Measurements from ENCODE around the gene GAPDH. TPM values are rescaled to one million over a fixed set of nuclear protein-coding genes. Genes with fewer than 3 reads are reported as not detected.

GAPDH gene
- total RNA-seq, 2 experiments from 2014 or later = 6,175 to 6,471 TPM

DNA sequence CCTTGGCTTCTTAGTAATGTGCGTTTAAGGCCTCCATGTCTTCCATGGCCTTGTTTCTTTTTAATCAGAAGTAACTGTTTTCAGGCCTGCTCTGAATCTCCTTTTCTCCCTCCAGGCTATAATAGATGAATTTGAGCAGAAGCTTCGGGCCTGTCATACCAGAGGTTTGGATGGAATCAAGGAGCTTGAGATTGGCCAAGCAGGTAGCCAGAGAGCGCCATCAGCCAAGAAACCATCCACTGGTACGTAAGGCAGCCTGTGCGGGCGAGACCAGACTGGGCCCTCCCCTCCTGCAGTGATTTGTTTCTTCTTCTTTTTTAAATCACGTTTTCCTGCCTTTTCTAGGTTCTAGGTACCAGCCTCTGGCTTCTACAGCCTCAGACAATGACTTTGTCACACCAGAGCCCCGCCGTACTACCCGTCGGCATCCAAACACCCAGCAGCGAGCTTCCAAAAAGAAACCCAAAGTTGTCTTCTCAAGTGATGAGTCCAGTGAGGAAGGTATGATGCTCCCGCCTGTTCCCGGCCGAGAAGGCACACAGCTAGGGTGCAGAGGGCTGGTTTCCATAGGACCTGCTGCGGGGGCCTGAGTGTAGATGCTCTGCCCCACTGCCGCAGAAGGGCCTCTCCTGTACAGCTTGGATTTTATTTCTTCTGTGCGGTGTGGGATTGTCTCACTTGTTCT lies 3.6 kb upstream of the GAPDH start:
- ATAC-seq (no peak), DNase-seq (no peak)
- POLR2A ChIA-PET = interaction anchor here (1.1 kb wide), 2 partner anchors 37 to 60 kb away, joined by 3 to 4 read pairs; partner anchors contain the start of genes MRPL51 and VAMP1
- peaks cover 87% of the 10 kb centered on the region for H3K36me3 Mint-ChIP-seq (ENCODE audit: low read depth)
- no peaks in the 10 kb centered on the region for H3K9me3 Mint-ChIP-seq (ENCODE audit: insufficient read depth)
- peaks cover 31% of the 10 kb centered on the region for H3K4me1 Mint-ChIP-seq (ENCODE audit: low read depth)
- no peak overlapping the region for H3K4me3 Mint-ChIP-seq
- H3K27ac Mint-ChIP-seq = peak overlapping the region; percentile 58
- CTCF ChIA-PET = interaction anchor here (1.0 to 2.1 kb wide), 2 partner anchors 27 to 36 kb away, joined by 3 to 8 read pairs; no protein-coding TSS in a partner anchor
- H3K27me3 Mint-ChIP-seq (ENCODE audit: low read depth) = no peaks in the 10 kb centered on the region

DNA sequence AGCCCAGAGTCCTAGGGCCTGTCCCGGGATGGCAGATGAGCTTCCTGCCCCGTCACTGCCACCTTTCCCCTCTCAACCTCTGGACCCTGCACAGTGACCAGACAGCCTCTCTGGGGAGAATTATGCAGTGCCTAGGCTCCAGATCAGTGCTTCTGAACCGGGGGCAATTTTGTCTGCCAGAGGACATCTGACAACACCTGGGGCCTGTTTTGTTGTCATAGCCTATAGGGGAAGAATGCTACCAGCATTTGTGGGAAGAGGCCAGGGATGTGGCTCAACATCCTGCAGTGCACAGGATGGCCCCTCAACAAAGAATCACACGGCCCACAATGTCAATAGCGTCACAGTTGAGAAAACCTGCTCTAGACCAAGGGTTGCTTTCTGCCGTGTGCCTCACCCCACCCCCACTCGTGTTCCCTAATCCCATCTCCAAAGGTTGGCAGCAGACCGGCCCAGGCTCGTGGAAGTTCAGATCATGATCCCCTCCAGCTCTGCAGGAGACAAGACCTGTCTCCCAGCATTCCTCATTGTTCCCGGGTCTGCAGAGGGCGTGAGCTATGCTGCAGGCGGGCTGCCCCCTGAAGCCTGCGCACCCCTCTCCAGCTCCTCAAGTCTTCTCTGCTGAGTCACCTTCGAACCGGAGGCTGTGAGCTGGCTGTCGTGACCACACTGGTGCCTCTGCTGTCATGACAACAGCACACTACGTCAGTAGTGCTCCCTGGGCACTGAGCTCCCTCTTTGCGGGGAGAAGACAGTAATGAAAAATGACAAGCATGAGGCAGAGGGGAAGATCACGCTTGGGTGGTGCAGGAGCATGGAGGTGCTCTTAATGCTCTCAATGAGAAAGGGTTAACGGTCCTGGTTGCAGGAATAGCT lies 2.0 kb upstream of the GAPDH start:
- ChIA-PET POLR2A (interaction anchor here (0.7 to 1.8 kb wide), 17 partner anchors 9 to 198 kb away, joined by 3 to 14 read pairs (median 5); partner anchors contain the start of genes MRPL51, VAMP1 and ZNF384), CTCF (interaction anchor here (0.9 to 2.1 kb wide), 11 partner anchors 15 to 197 kb away, joined by 3 to 11 read pairs (median 6); partner anchors contain the start of genes NOP2, VAMP1 and ZNF384)
- peak; percentile 92 for DNase-seq
- peak overlapping the region; percentile 99 for H3K4me3 Mint-ChIP-seq
- ATAC-seq = peak; percentile 43
- H3K27me3 Mint-ChIP-seq (ENCODE audit: low read depth) = no peaks in the 10 kb centered on the region
- H3K36me3 Mint-ChIP-seq (ENCODE audit: low read depth) = peaks cover 88% of the 10 kb centered on the region
- H3K27ac Mint-ChIP-seq = peak overlapping the region; percentile 100
- no peaks in the 10 kb centered on the region for H3K9me3 Mint-ChIP-seq (ENCODE audit: insufficient read depth)
- peaks cover 42% of the 10 kb centered on the region for H3K4me1 Mint-ChIP-seq (ENCODE audit: low read depth)

DNA sequence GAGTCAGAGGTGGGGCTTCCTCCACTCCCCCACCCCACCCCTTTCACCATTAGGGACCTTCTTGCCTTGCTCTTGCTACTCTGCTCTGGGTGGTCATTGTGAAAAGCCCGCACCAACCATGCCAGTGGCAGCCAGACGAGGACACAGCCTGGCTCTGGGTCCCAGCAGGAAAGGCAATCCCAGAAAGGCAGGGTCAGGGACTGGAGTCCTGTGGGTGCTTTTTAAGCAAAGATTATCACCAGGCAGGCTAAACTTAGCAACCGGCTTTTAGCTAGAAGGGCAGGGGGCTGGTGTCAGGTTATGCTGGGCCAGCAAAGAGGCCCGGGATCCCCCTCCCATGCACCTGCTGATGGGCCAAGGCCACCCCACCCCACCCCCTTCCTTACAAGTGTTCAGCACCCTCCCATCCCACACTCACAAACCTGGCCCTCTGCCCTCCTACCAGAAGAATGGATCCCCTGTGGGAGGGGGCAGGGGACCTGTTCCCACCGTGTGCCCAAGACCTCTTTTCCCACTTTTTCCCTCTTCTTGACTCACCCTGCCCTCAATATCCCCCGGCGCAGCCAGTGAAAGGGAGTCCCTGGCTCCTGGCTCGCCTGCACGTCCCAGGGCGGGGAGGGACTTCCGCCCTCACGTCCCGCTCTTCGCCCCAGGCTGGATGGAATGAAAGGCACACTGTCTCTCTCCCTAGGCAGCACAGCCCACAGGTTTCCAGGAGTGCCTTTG lies 1.2 kb upstream of the GAPDH start:
- Mint-ChIP-seq H3K4me1 (ENCODE audit: low read depth) (peaks cover 50% of the 10 kb centered on the region), H3K27ac (peak overlapping the region; percentile 100), H3K27me3 (ENCODE audit: low read depth) (no peaks in the 10 kb centered on the region), H3K4me3 (peak overlapping the region; percentile 99), H3K9me3 (ENCODE audit: insufficient read depth) (no peaks in the 10 kb centered on the region), H3K36me3 (ENCODE audit: low read depth) (peaks cover 88% of the 10 kb centered on the region)
- DNase-seq (peak; percentile 52), ATAC-seq (peak; percentile 3)
- POLR2A ChIA-PET = interaction anchor here (0.7 to 1.8 kb wide), 16 partner anchors 10 to 198 kb away, joined by 3 to 14 read pairs (median 4); partner anchors contain the start of genes MRPL51, VAMP1 and ZNF384
- CTCF ChIA-PET = interaction anchor here (0.9 to 2.1 kb wide), 8 partner anchors 24 to 156 kb away, joined by 3 to 11 read pairs (median 6); partner anchors contain the start of genes NOP2, VAMP1 and ZNF384

DNA sequence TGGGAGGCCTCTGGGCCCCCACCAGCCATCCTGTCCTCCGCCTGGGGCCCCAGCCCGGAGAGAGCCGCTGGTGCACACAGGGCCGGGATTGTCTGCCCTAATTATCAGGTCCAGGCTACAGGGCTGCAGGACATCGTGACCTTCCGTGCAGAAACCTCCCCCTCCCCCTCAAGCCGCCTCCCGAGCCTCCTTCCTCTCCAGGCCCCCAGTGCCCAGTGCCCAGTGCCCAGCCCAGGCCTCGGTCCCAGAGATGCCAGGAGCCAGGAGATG lies 729 bp upstream of the GAPDH start:
- ATAC-seq (peak; percentile 0), DNase-seq (no peak)
- ChIA-PET POLR2A (interaction anchor here (0.5 to 7.2 kb wide), 27 partner anchors 8 to 319 kb away, joined by 3 to 74 read pairs (median 4); partner anchors contain the start of genes MRPL51, NOP2, USP5 and VAMP1), CTCF (interaction anchor here (1.0 to 8.3 kb wide), 7 partner anchors 19 to 197 kb away, joined by 3 to 97 read pairs (median 8); partner anchors contain the start of gene VAMP1)
- Mint-ChIP-seq H3K4me1 (ENCODE audit: low read depth) (peaks cover 54% of the 10 kb centered on the region), H3K4me3 (peak overlapping the region; percentile 99), H3K36me3 (ENCODE audit: low read depth) (peaks cover 89% of the 10 kb centered on the region), H3K27me3 (ENCODE audit: low read depth) (no peaks in the 10 kb centered on the region), H3K9me3 (ENCODE audit: insufficient read depth) (no peaks in the 10 kb centered on the region), H3K27ac (peak overlapping the region; percentile 100)

DNA sequence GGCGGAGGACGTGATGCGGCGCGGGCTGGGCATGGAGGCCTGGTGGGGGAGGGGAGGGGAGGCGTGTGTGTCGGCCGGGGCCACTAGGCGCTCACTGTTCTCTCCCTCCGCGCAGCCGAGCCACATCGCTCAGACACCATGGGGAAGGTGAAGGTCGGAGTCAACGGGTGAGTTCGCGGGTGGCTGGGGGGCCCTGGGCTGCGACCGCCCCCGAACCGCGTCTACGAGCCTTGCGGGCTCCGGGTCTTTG lies 303 bp downstream of the GAPDH start:
- H3K4me1 Mint-ChIP-seq (ENCODE audit: low read depth) = peaks cover 64% of the 10 kb centered on the region
- peak overlapping the region; percentile 99 for H3K4me3 Mint-ChIP-seq
- H3K9me3 Mint-ChIP-seq (ENCODE audit: insufficient read depth) = no peaks in the 10 kb centered on the region
- H3K36me3 Mint-ChIP-seq (ENCODE audit: low read depth) = peaks cover 90% of the 10 kb centered on the region
- ATAC-seq = no peak
- H3K27ac Mint-ChIP-seq = peak overlapping the region; percentile 100
- CTCF ChIA-PET = interaction anchor here (1.0 to 8.3 kb wide), 6 partner anchors 18 to 198 kb away, joined by 3 to 97 read pairs (median 6); no protein-coding TSS in a partner anchor
- DNase-seq = no peak
- H3K27me3 Mint-ChIP-seq (ENCODE audit: low read depth) = no peaks in the 10 kb centered on the region
- POLR2A ChIA-PET = interaction anchor here (0.6 to 7.2 kb wide), 18 partner anchors 9 to 409 kb away, joined by 3 to 74 read pairs (median 4); partner anchors contain the start of genes C12orf57, MRPL51, RNU7-1 and USP5

DNA sequence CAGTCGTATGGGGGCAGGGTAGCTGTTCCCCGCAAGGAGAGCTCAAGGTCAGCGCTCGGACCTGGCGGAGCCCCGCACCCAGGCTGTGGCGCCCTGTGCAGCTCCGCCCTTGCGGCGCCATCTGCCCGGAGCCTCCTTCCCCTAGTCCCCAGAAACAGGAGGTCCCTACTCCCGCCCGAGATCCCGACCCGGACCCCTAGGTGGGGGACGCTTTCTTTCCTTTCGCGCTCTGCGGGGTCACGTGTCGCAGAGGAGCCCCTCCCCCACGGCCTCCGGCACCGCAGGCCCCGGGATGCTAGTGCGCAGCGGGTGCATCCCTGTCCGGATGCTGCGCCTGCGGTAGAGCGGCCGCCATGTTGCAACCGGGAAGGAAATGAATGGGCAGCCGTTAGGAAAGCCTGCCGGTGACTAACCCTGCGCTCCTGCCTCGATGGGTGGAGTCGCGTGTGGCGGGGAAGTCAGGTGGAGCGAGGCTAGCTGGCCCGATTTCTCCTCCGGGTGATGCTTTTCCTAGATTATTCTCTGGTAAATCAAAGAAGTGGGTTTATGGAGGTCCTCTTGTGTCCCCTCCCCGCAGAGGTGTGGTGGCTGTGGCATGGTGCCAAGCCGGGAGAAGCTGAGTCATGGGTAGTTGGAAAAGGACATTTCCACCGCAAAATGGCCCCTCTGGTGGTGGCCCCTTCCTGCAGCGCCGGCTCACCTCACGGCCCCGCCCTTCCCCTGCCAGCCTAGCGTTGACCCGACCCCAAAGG lies 804 bp downstream of the GAPDH start:
- H3K4me1 Mint-ChIP-seq (ENCODE audit: low read depth) = peaks cover 69% of the 10 kb centered on the region

DNA sequence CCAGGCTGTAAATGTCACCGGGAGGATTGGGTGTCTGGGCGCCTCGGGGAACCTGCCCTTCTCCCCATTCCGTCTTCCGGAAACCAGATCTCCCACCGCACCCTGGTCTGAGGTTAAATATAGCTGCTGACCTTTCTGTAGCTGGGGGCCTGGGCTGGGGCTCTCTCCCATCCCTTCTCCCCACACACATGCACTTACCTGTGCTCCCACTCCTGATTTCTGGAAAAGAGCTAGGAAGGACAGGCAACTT lies 1.3 kb downstream of the GAPDH start:
- ChIA-PET CTCF (interaction anchor here (0.9 to 8.3 kb wide), 7 partner anchors 17 to 201 kb away, joined by 3 to 97 read pairs (median 7); partner anchors contain the start of gene VAMP1), POLR2A (interaction anchor here (0.8 to 7.2 kb wide), 14 partner anchors 16 to 408 kb away, joined by 3 to 74 read pairs (median 4); partner anchors contain the start of genes C12orf57, MRPL51, RNU7-1 and TAPBPL)
- no peaks in the 10 kb centered on the region for H3K27me3 Mint-ChIP-seq (ENCODE audit: low read depth)
- peak overlapping the region; percentile 100 for H3K27ac Mint-ChIP-seq
- ATAC-seq (no peak), DNase-seq (no peak)
- no peaks in the 10 kb centered on the region for H3K9me3 Mint-ChIP-seq (ENCODE audit: insufficient read depth)
- H3K4me1 Mint-ChIP-seq (ENCODE audit: low read depth) = peaks cover 69% of the 10 kb centered on the region
- peaks cover 82% of the 10 kb centered on the region for H3K36me3 Mint-ChIP-seq (ENCODE audit: low read depth)
- H3K4me3 Mint-ChIP-seq = peak overlapping the region; percentile 99

More for the DNA sequence above, 804 bp downstream of the GAPDH start:
- H3K27me3 Mint-ChIP-seq (ENCODE audit: low read depth) = no peaks in the 10 kb centered on the region
- H3K27ac Mint-ChIP-seq = peak overlapping the region; percentile 100
- ChIA-PET CTCF (interaction anchor here (0.9 to 8.3 kb wide), 7 partner anchors 18 to 200 kb away, joined by 4 to 97 read pairs (median 7); partner anchors contain the start of gene VAMP1), POLR2A (interaction anchor here (0.6 to 7.2 kb wide), 20 partner anchors 17 to 409 kb away, joined by 3 to 74 read pairs (median 4); partner anchors contain the start of genes C12orf57, MRPL51, RNU7-1 and TAPBPL)
- no peaks in the 10 kb centered on the region for H3K9me3 Mint-ChIP-seq (ENCODE audit: insufficient read depth)
- DNase-seq = peak; percentile 85
- H3K4me3 Mint-ChIP-seq = peak overlapping the region; percentile 99
- peak; percentile 25 for ATAC-seq
- H3K36me3 Mint-ChIP-seq (ENCODE audit: low read depth) = peaks cover 87% of the 10 kb centered on the region

DNA sequence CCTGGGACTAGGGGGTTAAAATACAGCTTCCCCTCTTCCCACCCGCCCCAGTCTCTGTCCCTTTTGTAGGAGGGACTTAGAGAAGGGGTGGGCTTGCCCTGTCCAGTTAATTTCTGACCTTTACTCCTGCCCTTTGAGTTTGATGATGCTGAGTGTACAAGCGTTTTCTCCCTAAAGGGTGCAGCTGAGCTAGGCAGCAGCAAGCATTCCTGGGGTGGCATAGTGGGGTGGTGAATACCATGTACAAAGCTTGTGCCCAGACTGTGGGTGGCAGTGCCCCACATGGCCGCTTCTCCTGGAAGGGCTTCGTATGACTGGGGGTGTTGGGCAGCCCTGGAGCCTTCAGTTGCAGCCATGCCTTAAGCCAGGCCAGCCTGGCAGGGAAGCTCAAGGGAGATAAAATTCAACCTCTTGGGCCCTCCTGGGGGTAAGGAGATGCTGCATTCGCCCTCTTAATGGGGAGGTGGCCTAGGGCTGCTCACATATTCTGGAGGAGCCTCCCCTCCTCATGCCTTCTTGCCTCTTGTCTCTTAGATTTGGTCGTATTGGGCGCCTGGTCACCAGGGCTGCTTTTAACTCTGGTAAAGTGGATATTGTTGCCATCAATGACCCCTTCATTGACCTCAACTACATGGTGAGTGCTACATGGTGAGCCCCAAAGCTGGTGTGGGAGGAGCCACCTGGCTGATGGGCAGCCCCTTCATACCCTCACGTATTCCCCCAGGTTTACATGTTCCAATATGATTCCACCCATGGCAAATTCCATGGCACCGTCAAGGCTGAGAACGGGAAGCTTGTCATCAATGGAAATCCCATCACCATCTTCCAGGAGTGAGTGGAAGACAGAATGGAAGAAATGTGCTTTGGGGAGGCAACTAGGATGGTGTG lies 1.9 kb downstream of the GAPDH start:
- Mint-ChIP-seq H3K4me1 (ENCODE audit: low read depth) (peaks cover 69% of the 10 kb centered on the region), H3K27me3 (ENCODE audit: low read depth) (no peaks in the 10 kb centered on the region), H3K36me3 (ENCODE audit: low read depth) (peaks cover 76% of the 10 kb centered on the region), H3K4me3 (peak overlapping the region; percentile 99), H3K9me3 (ENCODE audit: insufficient read depth) (no peaks in the 10 kb centered on the region), H3K27ac (peak overlapping the region; percentile 100)
- no peak for ATAC-seq
- ChIA-PET CTCF (interaction anchor here (0.9 to 8.3 kb wide), 7 partner anchors 17 to 202 kb away, joined by 3 to 97 read pairs (median 7); partner anchors contain the start of gene VAMP1), POLR2A (interaction anchor here (0.7 to 7.2 kb wide), 14 partner anchors 16 to 408 kb away, joined by 3 to 74 read pairs (median 5); partner anchors contain the start of genes C12orf57, MRPL51, RNU7-1 and TAPBPL)
- peak; percentile 32 for DNase-seq

DNA sequence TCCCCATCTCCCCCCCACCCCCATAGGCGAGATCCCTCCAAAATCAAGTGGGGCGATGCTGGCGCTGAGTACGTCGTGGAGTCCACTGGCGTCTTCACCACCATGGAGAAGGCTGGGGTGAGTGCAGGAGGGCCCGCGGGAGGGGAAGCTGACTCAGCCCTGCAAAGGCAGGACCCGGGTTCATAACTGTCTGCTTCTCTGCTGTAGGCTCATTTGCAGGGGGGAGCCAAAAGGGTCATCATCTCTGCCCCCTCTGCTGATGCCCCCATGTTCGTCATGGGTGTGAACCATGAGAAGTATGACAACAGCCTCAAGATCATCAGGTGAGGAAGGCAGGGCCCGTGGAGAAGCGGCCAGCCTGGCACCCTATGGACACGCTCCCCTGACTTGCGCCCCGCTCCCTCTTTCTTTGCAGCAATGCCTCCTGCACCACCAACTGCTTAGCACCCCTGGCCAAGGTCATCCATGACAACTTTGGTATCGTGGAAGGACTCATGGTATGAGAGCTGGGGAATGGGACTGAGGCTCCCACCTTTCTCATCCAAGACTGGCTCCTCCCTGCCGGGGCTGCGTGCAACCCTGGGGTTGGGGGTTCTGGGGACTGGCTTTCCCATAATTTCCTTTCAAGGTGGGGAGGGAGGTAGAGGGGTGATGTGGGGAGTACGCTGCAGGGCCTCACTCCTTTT lies 2.7 kb downstream of the GAPDH start:
- CTCF ChIA-PET = interaction anchor here (0.6 to 8.3 kb wide), 50 partner anchors 9 to 324 kb away, joined by 3 to 97 read pairs (median 4); partner anchors contain the start of genes CD27, CDCA3, COPS7A and MRPL51
- no peak for ATAC-seq
- Mint-ChIP-seq H3K4me3 (peak overlapping the region; percentile 99), H3K27me3 (ENCODE audit: low read depth) (no peaks in the 10 kb centered on the region), H3K9me3 (ENCODE audit: insufficient read depth) (no peaks in the 10 kb centered on the region), H3K27ac (peak overlapping the region; percentile 100), H3K36me3 (ENCODE audit: low read depth) (peaks cover 73% of the 10 kb centered on the region), H3K4me1 (ENCODE audit: low read depth) (peaks cover 72% of the 10 kb centered on the region)
- DNase-seq = peak; percentile 35
- POLR2A ChIA-PET = interaction anchor here (0.6 to 7.2 kb wide), 9 partner anchors 15 to 113 kb away, joined by 3 to 74 read pairs (median 5); partner anchors contain the start of genes MRPL51 and VAMP1
